ENCODE measurements around the gene HCRTR1.

- TF ChIP-seq CTCF (IDR thresholded peaks at IDR 0.05) (no peak), POLR2A (IDR thresholded peaks at IDR 0.05) (no peak)
Measured at GRCh38 chr1:31592132-31592531, 25.4 kb upstream of the HCRTR1 start.

All from breast epithelium (tissue), 3 donors.